Transverse colon (tissue), 4 donors: ENCODE results near the gene ARAP1.

ENCODE experiments used
- POLR2A ChIP-seq: fragments of 450-650 bp; IDR thresholded peaks from one replicate; pipeline ENCODE4 v1.6.1; 2016; ENCODE audit warnings: antibody characterized with exemption, mild to moderate bottlenecking, moderate library complexity
- POLR2AphosphoS5 ChIP-seq, 3 donors: sonication (generic); formaldehyde crosslinking; IDR thresholded peaks; one replicate each; pipeline ENCODE4 v1.6.1; 2016; ENCODE audit warnings: antibody characterized with exemption in 3 of 3
- TF ChIP-seq, protein P1 (sequence below), 5 experiments: fragments of 200-600 bp in 3 of 5; fragments of 450-650 bp in 2 of 5; sonication (generic) in 3 of 5; IDR thresholded peaks; 1 replicate in 2 of 5; 2 replicates in 3 of 5; pipeline ENCODE4 v1.5.1; 2016 to 2017; ENCODE audit warnings: antibody characterized with exemption in 5 of 5, inconsistent platforms in 3 of 5, mild to moderate bottlenecking in 2 of 5, moderate library complexity in 1 of 5

DNA sequence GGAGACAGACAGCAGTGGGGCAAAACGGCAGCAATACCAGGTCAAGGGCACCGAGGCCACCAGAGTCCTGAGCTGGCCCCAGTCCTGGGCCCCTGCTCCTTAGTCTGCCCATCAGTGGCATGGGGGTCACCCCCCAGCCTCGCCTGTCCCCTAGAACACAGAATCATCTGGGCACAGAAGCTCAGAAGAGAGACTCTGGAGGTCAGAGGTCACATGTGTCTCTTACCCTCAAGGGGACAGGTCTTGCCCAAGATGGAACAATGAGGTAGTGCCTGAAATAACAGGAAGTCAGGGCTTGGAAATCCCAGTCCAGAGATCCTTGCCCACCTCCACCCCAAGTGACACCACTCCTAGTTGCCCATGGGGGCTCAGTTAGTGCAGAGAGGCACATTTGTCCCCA is 98.6 kb downstream of the ARAP1 start:
- TF ChIP-seq, protein P1, sequence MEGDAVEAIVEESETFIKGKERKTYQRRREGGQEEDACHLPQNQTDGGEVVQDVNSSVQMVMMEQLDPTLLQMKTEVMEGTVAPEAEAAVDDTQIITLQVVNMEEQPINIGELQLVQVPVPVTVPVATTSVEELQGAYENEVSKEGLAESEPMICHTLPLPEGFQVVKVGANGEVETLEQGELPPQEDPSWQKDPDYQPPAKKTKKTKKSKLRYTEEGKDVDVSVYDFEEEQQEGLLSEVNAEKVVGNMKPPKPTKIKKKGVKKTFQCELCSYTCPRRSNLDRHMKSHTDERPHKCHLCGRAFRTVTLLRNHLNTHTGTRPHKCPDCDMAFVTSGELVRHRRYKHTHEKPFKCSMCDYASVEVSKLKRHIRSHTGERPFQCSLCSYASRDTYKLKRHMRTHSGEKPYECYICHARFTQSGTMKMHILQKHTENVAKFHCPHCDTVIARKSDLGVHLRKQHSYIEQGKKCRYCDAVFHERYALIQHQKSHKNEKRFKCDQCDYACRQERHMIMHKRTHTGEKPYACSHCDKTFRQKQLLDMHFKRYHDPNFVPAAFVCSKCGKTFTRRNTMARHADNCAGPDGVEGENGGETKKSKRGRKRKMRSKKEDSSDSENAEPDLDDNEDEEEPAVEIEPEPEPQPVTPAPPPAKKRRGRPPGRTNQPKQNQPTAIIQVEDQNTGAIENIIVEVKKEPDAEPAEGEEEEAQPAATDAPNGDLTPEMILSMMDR (IDR thresholded peaks at IDR 0.05): no peak
- TF ChIP-seq POLR2A (no peak), POLR2AphosphoS5 (IDR thresholded peaks at IDR 0.05) (no peak)
